ENCODE results near the gene VEGFA. TPM values are rescaled to one million over a fixed set of nuclear protein-coding genes. Genes with fewer than 3 reads are reported as not detected.

Gene VEGFA
- total RNA-seq, 2 donors from 2014 or later: 102 to 132 TPM

- Histone ChIP-seq H3K9me3 (no peaks in the 10 kb centered on the region), H3K4me3 (no peak overlapping the region), H3K4me1 (peaks cover 0 to 37% of the 10 kb centered on the region in 2 donors), H3K27me3 (no peaks in the 10 kb centered on the region), H3K36me3 (no peaks in the 10 kb centered on the region), H3K27ac (peak overlapping the region; percentile 98)
- DNase-seq (ENCODE audit: low spot score): peak; percentile 84
- TF ChIP-seq, protein P1, sequence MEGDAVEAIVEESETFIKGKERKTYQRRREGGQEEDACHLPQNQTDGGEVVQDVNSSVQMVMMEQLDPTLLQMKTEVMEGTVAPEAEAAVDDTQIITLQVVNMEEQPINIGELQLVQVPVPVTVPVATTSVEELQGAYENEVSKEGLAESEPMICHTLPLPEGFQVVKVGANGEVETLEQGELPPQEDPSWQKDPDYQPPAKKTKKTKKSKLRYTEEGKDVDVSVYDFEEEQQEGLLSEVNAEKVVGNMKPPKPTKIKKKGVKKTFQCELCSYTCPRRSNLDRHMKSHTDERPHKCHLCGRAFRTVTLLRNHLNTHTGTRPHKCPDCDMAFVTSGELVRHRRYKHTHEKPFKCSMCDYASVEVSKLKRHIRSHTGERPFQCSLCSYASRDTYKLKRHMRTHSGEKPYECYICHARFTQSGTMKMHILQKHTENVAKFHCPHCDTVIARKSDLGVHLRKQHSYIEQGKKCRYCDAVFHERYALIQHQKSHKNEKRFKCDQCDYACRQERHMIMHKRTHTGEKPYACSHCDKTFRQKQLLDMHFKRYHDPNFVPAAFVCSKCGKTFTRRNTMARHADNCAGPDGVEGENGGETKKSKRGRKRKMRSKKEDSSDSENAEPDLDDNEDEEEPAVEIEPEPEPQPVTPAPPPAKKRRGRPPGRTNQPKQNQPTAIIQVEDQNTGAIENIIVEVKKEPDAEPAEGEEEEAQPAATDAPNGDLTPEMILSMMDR (IDR thresholded peaks at IDR 0.05): no peak
Observed at GRCh38 chr6:43768983-43769525, 957 bp upstream of the VEGFA start.

- peak; percentile 83 for DNase-seq (ENCODE audit: low spot score)
- Histone ChIP-seq H3K27ac (peak overlapping the region; percentile 98), H3K9me3 (no peaks in the 10 kb centered on the region)
Observed at GRCh38 chr6:43770372-43771209, 580 bp downstream of the VEGFA start.

DNA sequence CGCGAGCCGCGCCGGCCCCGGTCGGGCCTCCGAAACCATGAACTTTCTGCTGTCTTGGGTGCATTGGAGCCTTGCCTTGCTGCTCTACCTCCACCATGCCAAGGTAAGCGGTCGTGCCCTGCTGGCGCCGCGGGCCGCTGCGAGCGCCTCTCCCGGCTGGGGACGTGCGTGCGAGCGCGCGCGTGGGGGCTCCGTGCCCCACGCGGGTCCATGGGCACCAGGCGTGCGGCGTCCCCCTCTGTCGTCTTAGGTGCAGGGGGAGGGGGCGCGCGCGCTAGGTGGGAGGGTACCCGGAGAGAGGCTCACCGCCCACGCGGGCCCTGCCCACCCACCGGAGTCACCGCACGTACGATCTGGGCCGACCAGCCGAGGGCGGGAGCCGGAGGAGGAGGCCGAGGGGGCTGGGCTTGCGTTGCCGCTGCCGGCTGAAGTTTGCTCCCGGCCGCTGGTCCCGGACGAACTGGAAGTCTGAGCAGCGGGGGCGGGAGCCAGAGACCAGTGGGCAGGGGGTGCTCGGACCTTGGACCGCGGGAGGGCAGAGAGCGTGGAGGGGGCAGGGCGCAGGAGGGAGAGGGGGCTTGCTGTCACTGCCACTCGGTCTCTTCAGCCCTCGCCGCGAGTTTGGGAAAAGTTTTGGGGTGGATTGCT is 1.3 kb downstream of the VEGFA start:
- peaks cover 0 to 59% of the 10 kb centered on the region in 2 donors for H3K4me1 ChIP-seq
- TF ChIP-seq, protein P1 (IDR thresholded peaks at IDR 0.05): no peak
- DNase-seq (ENCODE audit: low spot score): peak; percentile 73

More at GRCh38 chr6:43770372-43771209, 580 bp downstream of the VEGFA start:
- TF ChIP-seq, protein P1 (IDR thresholded peaks at IDR 0.05): no peak
- Histone ChIP-seq H3K27me3 (no peaks in the 10 kb centered on the region), H3K4me1 (peaks cover 0 to 52% of the 10 kb centered on the region in 2 donors), H3K4me3 (peak overlapping the region; percentile 82 to 87), H3K36me3 (no peaks in the 10 kb centered on the region)

DNA sequence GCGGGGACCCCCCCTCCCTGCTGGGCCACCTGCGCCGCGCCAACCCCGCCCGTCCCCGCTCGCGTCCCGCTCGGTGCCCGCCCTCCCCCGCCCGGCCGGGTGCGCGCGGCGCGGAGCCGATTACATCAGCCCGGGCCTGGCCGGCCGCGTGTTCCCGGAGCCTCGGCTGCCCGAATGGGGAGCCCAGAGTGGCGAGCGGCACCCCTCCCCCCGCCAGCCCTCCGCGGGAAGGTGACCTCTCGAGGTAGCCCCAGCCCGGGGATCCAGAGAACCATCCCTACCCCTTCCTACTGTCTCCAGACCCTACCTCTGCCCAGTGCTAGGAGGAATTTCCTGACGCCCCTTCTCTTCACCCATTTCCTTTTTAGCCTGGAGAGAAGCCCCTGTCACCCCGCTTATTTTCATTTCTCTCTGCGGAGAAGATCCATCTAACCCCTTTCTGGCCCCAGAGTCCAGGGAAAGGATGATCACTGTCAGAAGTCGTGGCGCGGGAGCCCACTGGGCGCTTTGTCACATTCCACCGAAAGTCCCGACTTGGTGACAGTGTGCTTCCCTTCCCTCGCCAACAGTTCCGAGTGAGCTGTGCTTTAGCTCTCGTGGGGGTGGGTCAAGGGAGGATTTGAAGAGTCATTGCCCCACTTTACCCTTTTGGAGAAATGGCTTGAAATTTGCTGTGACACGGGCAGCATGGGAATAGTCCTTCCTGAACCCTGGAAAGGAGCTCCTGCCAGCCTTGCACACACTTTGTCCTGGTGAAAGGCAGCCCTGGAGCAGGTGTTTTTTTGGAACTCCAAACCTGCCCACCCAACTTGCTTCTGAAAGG is 2.1 kb downstream of the VEGFA start:
- peak; percentile 70 for DNase-seq (ENCODE audit: low spot score)
- TF ChIP-seq, protein P1 (IDR thresholded peaks at IDR 0.05): no peak
- no peaks in the 10 kb centered on the region for H3K9me3 ChIP-seq
- H3K27ac ChIP-seq: peak overlapping the region; percentile 98
- peaks cover 0 to 66% of the 10 kb centered on the region in 2 donors for H3K4me1 ChIP-seq
- H3K27me3 ChIP-seq: no peaks in the 10 kb centered on the region
- no peaks in the 10 kb centered on the region for H3K36me3 ChIP-seq
- peak overlapping the region; percentile 82 to 87 for H3K4me3 ChIP-seq

More for the DNA sequence above, 1.3 kb downstream of the VEGFA start:
- H3K9me3 ChIP-seq: no peaks in the 10 kb centered on the region
- H3K36me3 ChIP-seq: no peaks in the 10 kb centered on the region
- H3K27me3 ChIP-seq: no peaks in the 10 kb centered on the region
- H3K27ac ChIP-seq: peak overlapping the region; percentile 98
- peak overlapping the region; percentile 82 to 87 for H3K4me3 ChIP-seq

GRCh38 chr6:43772681-43773049 is 2.7 kb downstream of the VEGFA start:
- DNase-seq (ENCODE audit: low spot score): no peak
- TF ChIP-seq, protein P1 (IDR thresholded peaks at IDR 0.05): no peak
- Histone ChIP-seq H3K9me3 (no peaks in the 10 kb centered on the region), H3K36me3 (peaks cover 5% of the 10 kb centered on the region), H3K27ac (peak overlapping the region; percentile 98), H3K27me3 (no peaks in the 10 kb centered on the region), H3K4me3 (peak overlapping the region; percentile 82 to 87), H3K4me1 (peaks cover 0 to 71% of the 10 kb centered on the region in 2 donors)

Data from right atrium auricular region (tissue), 2 donors.